B cell (primary cell): ENCODE results near the gene CCDC170. TPM values are rescaled to one million over a fixed set of nuclear protein-coding genes. Genes with fewer than 3 reads are reported as not detected.

Experiments
- ATAC-seq: fragments of 200-7000 bp; cut with Tn5 transposase; one replicate; pipeline ENCODE4 v1.10.0; 2021; ENCODE audit warnings: low read depth, mild to moderate bottlenecking, moderate number of reproducible peaks, moderate library complexity
- CTCF ChIA-PET: fragments of 350-600 bp; sonication (Branson Sonifier 250); formaldehyde crosslinking; loops from one replicate; lab custom pipeline; 2021; ENCODE audit warnings: antibody characterized with exemption, inconsistent platforms; lab: Charles Lee
- POLR2A ChIA-PET: fragments of 350-600 bp; sonication (Branson Sonifier 250); formaldehyde crosslinking; loops from one replicate; lab custom pipeline; 2021; ENCODE audit warnings: antibody characterized with exemption; lab: Charles Lee
- DNase-seq: peaks from one replicate; pipeline ENCODE4 v3.0.0; 2013
- H2AFZ ChIP-seq: 2 replicates; pipeline ENCODE4 v1.6.1; 2012; ENCODE audit warnings: mild to moderate bottlenecking, low read depth, low read length; ENCODE audit not compliant: insufficient read depth, poor library complexity, severe bottlenecking
- H3K27ac ChIP-seq, 2 donors: 1 replicate in 1 of 2; 2 replicates in 1 of 2; pipeline ENCODE4 v1.5.1; 2012 to 2013; ENCODE audit warnings: low read length in 2 of 2, mild to moderate bottlenecking in 2 of 2, moderate library complexity in 1 of 2
- H3K27me3 ChIP-seq, 4 experiments: fragments of 200-600 bp in 1 of 4; sonication (generic) in 1 of 4; replicated peaks in 1 of 4; 1 replicate in 2 of 4; 2 replicates in 2 of 4; pipeline versions ENCODE4 v1.6.1 to v1.7.0; 2013 to 2016; ENCODE audit warnings: low read length in 3 of 4, mild to moderate bottlenecking in 2 of 4, mixed read lengths in 1 of 4, moderate library complexity in 1 of 4; ENCODE audit not compliant: insufficient read depth in 4 of 4, control insufficient read depth in 3 of 4; ENCODE audit errors: control extremely low read depth in 1 of 4
- H3K36me3 ChIP-seq, 2 experiments: replicated peaks in 1 of 2; 1 replicate in 1 of 2; 2 replicates in 1 of 2; pipeline versions ENCODE4 v1.6.1 to v1.7.1; 2013; ENCODE audit warnings: low read length in 1 of 2; ENCODE audit not compliant: insufficient read depth in 2 of 2, control insufficient read depth in 1 of 2; ENCODE audit errors: control extremely low read depth in 1 of 2, extremely low read depth in 1 of 2
- H3K4me1 ChIP-seq, 2 donors: fragments of 200-600 bp in 1 of 2; sonication (generic) in 1 of 2; 1 replicate in 1 of 2; 2 replicates in 1 of 2; pipeline versions ENCODE4 v1.5.1 to v1.6.1; 2013 to 2017; ENCODE audit warnings: low read length in 2 of 2; ENCODE audit not compliant: control insufficient read depth in 2 of 2, insufficient read depth in 2 of 2
- H3K4me2 ChIP-seq: replicated peaks from 2 replicates; pipeline ENCODE3; 2012; ENCODE audit warnings: mild to moderate bottlenecking, low read depth, low read length; ENCODE audit not compliant: poor library complexity, severe bottlenecking
- H3K4me3 ChIP-seq, 5 experiments: fragments of 200-600 bp in 1 of 5; sonication (generic) in 1 of 5; 1 replicate in 3 of 5; 2 replicates in 2 of 5; pipeline versions ENCODE4 v1.5.1 to v1.7.0; 2011 to 2016; ENCODE audit warnings: low read length in 4 of 5, mild to moderate bottlenecking in 4 of 5, low read depth in 2 of 5, control low read depth in 1 of 5, moderate library complexity in 1 of 5; ENCODE audit not compliant: insufficient read depth in 1 of 5; ENCODE audit errors: control extremely low read depth in 1 of 5, extremely low read depth in 1 of 5
- H3K79me2 ChIP-seq: fragments of 200-600 bp; sonication (generic); one replicate; pipeline ENCODE4 v1.6.0; 2016; ENCODE audit warnings: low read length; ENCODE audit not compliant: control insufficient read depth, insufficient read depth
- H3K9ac ChIP-seq: fragments of 200-600 bp; sonication (generic); 2 replicates; pipeline ENCODE4 v1.6.1; 2017; ENCODE audit warnings: mild to moderate bottlenecking, low read length, moderate library complexity
- H3K9me3 ChIP-seq, 3 donors: one replicate each; pipeline versions ENCODE4 v1.6.1 to v1.7.1; 2013; ENCODE audit warnings: low read length in 2 of 3; ENCODE audit not compliant: control insufficient read depth in 2 of 3, insufficient read depth in 1 of 3; ENCODE audit errors: control extremely low read depth in 1 of 3
- H4K20me1 ChIP-seq: 2 replicates; pipeline ENCODE4 v1.6.0; 2012; ENCODE audit warnings: mild to moderate bottlenecking, low read length; ENCODE audit not compliant: insufficient read depth, control insufficient read depth, poor library complexity, severe bottlenecking
- H3K27ac Mint-ChIP-seq: one replicate; pipeline ENCODE4 v1.8.0; 2021; ENCODE audit warnings: mixed read lengths
- H3K27me3 Mint-ChIP-seq: one replicate; pipeline ENCODE4 v1.8.0; 2021; ENCODE audit warnings: mixed read lengths
- H3K4me1 Mint-ChIP-seq: one replicate; pipeline ENCODE4 v1.8.0; 2021; ENCODE audit warnings: mixed read lengths
- H3K4me3 Mint-ChIP-seq: one replicate; pipeline ENCODE4 v1.8.0; 2021; ENCODE audit warnings: mixed read lengths
- H3K9me3 Mint-ChIP-seq: one replicate; pipeline ENCODE4 v1.8.0; 2022; ENCODE audit warnings: mixed read lengths; ENCODE audit not compliant: insufficient read depth
- CTCF ChIP-seq: fragments of 200-600 bp; IDR thresholded peaks from one replicate; pipeline ENCODE4 v1.8.0; 2022; ENCODE audit warnings: antibody characterized with exemption, mild to moderate bottlenecking
- EZH2 ChIP-seq: IDR thresholded peaks from 2 replicates; pipeline ENCODE4 v1.6.1; 2012; ENCODE audit warnings: borderline replicate concordance, low read depth, mild to moderate bottlenecking, moderate library complexity, low read length; ENCODE audit not compliant: insufficient read depth, poor library complexity, severe bottlenecking
- WGBS: methylation state at CpG from one replicate; pipeline ENCODE4 v1.1.5; 2013; ENCODE audit warnings: missing lambda C conversion rate; ENCODE audit not compliant: insufficient coverage; 5-methylcytosine and 5-hydroxymethylcytosine counted together
- intact Hi-C: fragments of 100-400 bp; cut with micrococcal nuclease; formaldehyde crosslinking; loops from one replicate; pipeline ENCODE4 v1.10.0; 2022
- polyA plus RNA-seq: library from polyadenylated mRNA; depleted of rRNA; stranded (reverse); fragments of >200 nt; gene quantifications from 2 replicates; pipeline ENCODE4 v1.2.3, GENCODE V29; 2012
- total RNA-seq, 2 donors: library from RNA; stranded (reverse); fragments of 120-200 nt in 1 of 2; gene quantifications; 1 replicate in 1 of 2; 2 replicates in 1 of 2; pipeline versions ENCODE4 v1.2.3 to v1.2.4, GENCODE V29; 2013 to 2022

The CCDC170 gene
- total and polyA plus RNA-seq, 2 donors (not counting 1 experiment from before 2014, with no cell fraction given): 0.01 TPM; not detected in 1

GRCh38 chr6:151624900-151625536, 131.2 kb downstream of the CCDC170 start:
- DNase-seq: no peak
- Histone ChIP-seq H3K36me3 (no peaks in the 10 kb centered on the region), H3K9me3 (no peaks in the 10 kb centered on the region), H3K9ac (no peak overlapping the region), H3K27me3 (no peaks in the 10 kb centered on the region), H3K79me2 (no peaks in the 10 kb centered on the region), H3K4me1 (no peaks in the 10 kb centered on the region), H3K4me2 (no peak overlapping the region), H2AFZ (no peak overlapping the region), H3K27ac (no peak overlapping the region), H4K20me1 (no peaks in the 10 kb centered on the region), H3K4me3 (no peak overlapping the region)
- Mint-ChIP-seq H3K27me3 (peaks cover 7% of the 10 kb centered on the region), H3K4me3 (no peak overlapping the region), H3K9me3 (no peaks in the 10 kb centered on the region), H3K4me1 (no peaks in the 10 kb centered on the region), H3K27ac (no peak overlapping the region)
- POLR2A ChIA-PET: no interaction called here
- no CpG with 5 or more reads among the region's 7 CpGs for WGBS
- ATAC-seq: no peak
- intact Hi-C loops: no loop called here
- TF ChIP-seq EZH2 (no peak), CTCF (no peak)
- CTCF ChIA-PET: interaction anchor here (1.3 kb wide), 1 partner anchor 8 kb away, joined by 3 read pairs; no protein-coding TSS in a partner anchor

- H2AFZ ChIP-seq: no peak overlapping the region
Observed at GRCh38 chr6:151627689-151628444, 134.1 kb downstream of the CCDC170 start.

More at GRCh38 chr6:151627689-151628444, 134.1 kb downstream of the CCDC170 start:
- H3K4me3 Mint-ChIP-seq: no peak overlapping the region
- no CpG with 5 or more reads among the region's 3 CpGs for WGBS
- H3K4me1 Mint-ChIP-seq: no peaks in the 10 kb centered on the region
- peaks cover 0 to 1% (median 0%) of the 10 kb centered on the region in 3 donors for H3K9me3 ChIP-seq
- TF ChIP-seq EZH2 (no peak), CTCF (no peak)
- H3K27me3 ChIP-seq: no peaks in the 10 kb centered on the region
- intact Hi-C loops: no loop called here
- H3K27ac Mint-ChIP-seq: no peak overlapping the region
- H3K4me3 ChIP-seq: no peak overlapping the region
- H4K20me1 ChIP-seq: no peaks in the 10 kb centered on the region
- H3K4me2 ChIP-seq: no peak overlapping the region
- no peaks in the 10 kb centered on the region for H3K4me1 ChIP-seq
- no peaks in the 10 kb centered on the region for H3K9me3 Mint-ChIP-seq
- no peaks in the 10 kb centered on the region for H3K36me3 ChIP-seq
- ChIA-PET CTCF (no interaction called here), POLR2A (no interaction called here)
- DNase-seq (no peak), ATAC-seq (no peak)
- H3K27ac ChIP-seq: no peak overlapping the region
- peaks cover 12% of the 10 kb centered on the region for H3K27me3 Mint-ChIP-seq
- H3K9ac ChIP-seq: no peak overlapping the region
- no peaks in the 10 kb centered on the region for H3K79me2 ChIP-seq
